RWPE1 (cell line): Measurements from ENCODE around the gene ABCF2.

Experiments used
- CTCF ChIA-PET: fragments of 350-600 bp; sonication (Branson Sonifier 250); formaldehyde crosslinking; extraction: SDS; loops from one replicate; lab custom pipeline; 2021; lab: Yijun Ruan, JAX
- POLR2A ChIA-PET: fragments of 400-600 bp; formaldehyde crosslinking; extraction: SDS; loops from one replicate; lab custom pipeline; 2020; ENCODE audit warnings: antibody characterized with exemption; ENCODE audit not compliant: low non-redundant PET; lab: Yijun Ruan, JAX
- DNase-seq: peaks from one replicate; pipeline ENCODE4 v3.0.0; 2012; ENCODE audit warnings: low spot score
- H3K27ac ChIP-seq: fragments of 450-650 bp; 2 replicates; pipeline ENCODE4 v1.5.1; 2017
- CTCF ChIP-seq: fragments of 450-650 bp; conservative IDR thresholded peaks from 2 replicates; pipeline ENCODE4 v1.5.1; 2017; ENCODE audit warnings: low read depth, mild to moderate bottlenecking

Gene ABCF2

DNA sequence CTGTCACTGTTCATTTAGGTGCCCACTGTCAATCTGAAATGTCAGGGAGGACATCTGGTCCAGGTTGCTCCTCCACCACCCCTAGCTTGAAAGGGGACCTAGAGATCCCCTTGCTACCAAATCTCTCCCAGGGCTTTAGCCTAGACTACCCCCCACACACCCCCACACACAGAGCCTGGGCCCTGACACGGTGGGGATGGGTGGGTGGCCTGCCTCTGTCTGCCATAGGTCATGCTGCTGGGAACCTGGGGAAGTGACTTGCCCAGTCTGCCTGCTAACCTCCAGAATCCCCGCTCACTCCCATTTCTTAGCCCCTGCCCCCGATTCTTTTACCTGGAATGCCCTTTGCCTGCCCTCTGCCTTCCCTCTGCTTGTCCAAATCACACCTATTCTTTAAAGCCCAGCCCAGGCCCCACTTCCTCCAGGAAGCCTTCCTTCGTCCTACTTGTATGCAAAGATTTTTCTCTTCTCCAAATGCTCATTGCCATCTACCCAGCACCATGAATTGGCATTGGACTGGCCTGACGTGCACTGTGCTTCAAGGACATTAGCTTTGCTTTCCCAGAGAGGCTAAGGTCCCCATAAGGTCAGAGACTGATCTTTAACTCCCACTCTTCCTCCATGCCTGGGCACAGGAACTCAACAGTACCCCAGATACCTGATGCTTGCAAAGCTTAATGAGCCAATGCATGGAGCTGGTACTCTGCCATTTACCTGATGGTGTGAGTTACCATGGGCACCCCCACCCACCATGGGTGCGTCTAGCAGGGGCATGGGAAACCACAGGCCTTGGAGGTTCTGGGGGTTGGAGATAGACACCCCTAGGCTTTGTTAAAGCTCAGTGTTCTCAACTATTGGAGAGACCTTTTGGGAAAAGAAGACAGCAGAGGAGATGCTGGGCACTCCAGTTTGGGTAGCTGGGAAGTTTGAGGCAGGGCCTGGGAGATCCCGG is 23.5 kb upstream of the ABCF2 start:
- CTCF ChIA-PET, result interaction anchor here (0.7 kb wide), 1 partner anchor 7 kb away, joined by 7 read pairs; no protein-coding TSS in a partner anchor
- POLR2A ChIA-PET, result no interaction called here

DNA sequence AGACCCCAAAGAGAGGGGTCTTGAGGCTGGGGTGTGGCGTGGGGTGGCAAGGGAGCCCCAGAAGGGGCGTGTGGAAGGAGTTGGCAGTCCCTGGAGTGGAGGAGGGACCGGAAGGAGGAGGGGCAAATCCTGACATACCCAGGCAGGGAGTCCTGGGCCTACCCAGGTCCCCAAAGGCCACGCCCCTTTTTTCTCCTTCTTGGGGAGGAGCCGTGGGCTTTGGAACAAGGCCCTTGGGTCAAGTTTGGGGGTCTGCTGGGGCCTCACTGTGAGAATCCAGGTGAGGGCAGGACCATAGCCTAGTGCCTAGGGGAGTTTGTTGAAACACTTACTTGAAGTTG is 22.7 kb upstream of the ABCF2 start:
- ChIA-PET POLR2A (no interaction called here), CTCF (interaction anchor here (0.6 kb wide), 1 partner anchor 33 kb away, joined by 3 read pairs; no protein-coding TSS in a partner anchor)
- peak overlapping the region; percentile 77 for H3K27ac ChIP-seq
- no peak for DNase-seq
- no peak for TF ChIP-seq CTCF

More for the DNA sequence above, 23.5 kb upstream of the ABCF2 start:
- H3K27ac ChIP-seq, result peak overlapping the region; percentile 77
- TF ChIP-seq CTCF, result no peak
- DNase-seq, result no peak

DNA sequence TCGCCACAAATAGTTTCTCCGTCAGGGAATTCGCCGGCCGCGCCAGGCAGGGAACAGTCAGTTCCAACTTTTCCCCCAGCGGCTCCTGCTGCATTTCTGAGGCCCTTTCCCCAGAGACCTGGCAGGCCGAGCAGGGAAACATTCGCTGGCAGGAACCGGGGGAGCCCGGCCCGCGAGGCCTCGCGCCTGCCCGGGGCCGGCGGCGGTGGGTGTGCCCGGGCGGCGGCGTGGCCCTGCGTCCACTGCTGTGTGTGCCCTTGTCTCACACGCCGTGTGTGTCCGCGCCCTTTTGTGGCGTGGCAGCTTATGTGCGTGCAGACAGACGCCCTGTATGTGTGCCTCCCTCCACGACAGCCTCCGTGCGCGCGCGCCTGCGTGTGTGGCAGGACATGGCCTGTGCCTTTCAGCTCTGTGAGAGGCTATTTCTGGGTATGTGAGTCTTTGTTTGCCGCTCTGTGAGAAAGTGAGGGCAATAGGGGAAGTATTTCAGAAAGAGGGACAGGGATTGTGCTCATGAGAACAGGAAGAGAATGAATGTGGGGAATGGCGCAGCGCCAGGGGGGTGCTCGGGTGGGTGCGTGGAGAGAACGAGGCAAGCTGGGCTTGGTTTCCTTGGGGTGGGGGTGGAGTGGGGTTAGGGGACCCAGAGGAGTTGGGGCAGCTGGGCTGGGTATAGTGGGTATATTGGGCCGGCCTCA is 22.2 kb upstream of the ABCF2 start:
- POLR2A ChIA-PET, result no interaction called here
- CTCF ChIA-PET, result interaction anchor here (0.6 kb wide), 1 partner anchor 33 kb away, joined by 3 read pairs; no protein-coding TSS in a partner anchor
- no peak for TF ChIP-seq CTCF
- DNase-seq, result no peak
- H3K27ac ChIP-seq, result peak overlapping the region; percentile 77

- no peak for DNase-seq
- ChIA-PET POLR2A (no interaction called here), CTCF (interaction anchor here (0.6 kb wide), 1 partner anchor 62 kb away, joined by 3 read pairs; no protein-coding TSS in a partner anchor)
- peak within 1 kb of the TSS; percentile 77 for H3K27ac ChIP-seq
- no peak for TF ChIP-seq CTCF
Measured at GRCh38 chr7:151248346-151249033, 21.5 kb upstream of the ABCF2 start, which contains the start of gene SMARCD3. Gene SMARCD3 (minus strand): TSS chr7:151248694. CDS start chr7:151248562, 132 bp downstream.

GRCh38 chr7:151247611-151248345 is 20.8 kb upstream of the ABCF2 start:
- no peak for DNase-seq
- peak overlapping the region; percentile 77 for H3K27ac ChIP-seq
- POLR2A ChIA-PET, result interaction anchor here (1.1 kb wide), 1 partner anchor 29 kb away, joined by 3 read pairs; no protein-coding TSS in a partner anchor
- CTCF ChIA-PET, result interaction anchor here (0.6 kb wide), 1 partner anchor 63 kb away, joined by 3 read pairs; no protein-coding TSS in a partner anchor
- no peak for TF ChIP-seq CTCF
